GM12891 (cell line): Measurements from ENCODE around the gene CES3.

Source experiments
- POLR2A ChIP-seq: IDR thresholded peaks from 2 replicates; pipeline ENCODE4 v1.6.1; 2011; ENCODE audit warnings: low read depth, low read length, control low read depth
- POLR2AphosphoS5 ChIP-seq: IDR thresholded peaks from 2 replicates; pipeline ENCODE4 v1.6.1; 2011; ENCODE audit warnings: low read depth, low read length, control low read depth

DNA sequence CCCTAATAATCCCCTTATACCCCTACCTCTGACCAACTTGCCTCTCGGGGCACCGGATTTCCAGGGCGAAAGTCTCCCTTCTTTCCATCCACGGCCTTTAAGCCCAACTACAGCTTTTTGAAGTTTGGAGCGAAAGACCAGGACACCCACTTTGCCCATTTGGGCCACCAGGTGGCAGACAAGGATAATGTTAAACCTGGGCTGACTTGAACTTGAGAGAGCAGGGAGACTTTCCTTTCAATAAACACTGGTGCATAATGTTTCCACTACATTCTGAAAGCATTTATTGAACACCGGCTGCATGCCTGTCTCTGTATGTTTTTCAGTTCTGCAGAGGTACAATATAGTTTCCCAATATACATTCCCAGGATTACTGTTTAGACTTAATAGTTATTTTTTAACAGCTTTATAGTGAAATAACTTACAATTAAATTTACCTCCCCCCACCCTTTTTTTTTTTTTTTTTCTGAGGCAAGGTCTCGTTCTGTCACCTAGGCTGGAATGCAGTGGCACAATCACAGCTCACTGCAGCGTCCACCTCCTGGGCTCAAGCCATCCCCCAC, 6.9 kb upstream of the CES3 start:
- TF ChIP-seq POLR2AphosphoS5 (no peak), POLR2A (no peak)
